Measurements from ENCODE around the gene WLS. TPM values are rescaled to one million over a fixed set of nuclear protein-coding genes. Genes with fewer than 3 reads are reported as not detected.

The WLS gene
- total RNA-seq, 2 experiments from 2014 or later, result 0.22 to 0.52 TPM

DNA sequence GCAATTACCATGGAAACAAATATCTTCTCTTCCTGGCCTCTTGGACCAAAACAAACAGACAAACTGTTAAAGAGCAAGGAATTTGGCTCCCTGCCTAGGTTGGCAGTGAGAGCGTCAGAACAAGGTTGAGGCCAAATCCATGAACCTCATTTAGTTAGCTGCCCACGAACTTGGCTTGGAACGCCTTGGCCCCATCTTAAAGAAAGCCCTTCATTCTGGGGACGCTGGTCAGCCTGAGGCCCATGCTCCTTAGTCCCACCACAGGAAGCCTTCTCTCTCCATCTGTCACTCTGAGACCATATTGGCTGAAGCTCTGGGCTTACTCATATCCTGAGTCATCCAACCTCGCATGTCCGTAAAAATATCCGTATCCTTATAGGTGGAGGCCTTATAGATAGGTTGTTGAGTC, 119.5 kb downstream of the WLS start:
- H3K4me1 ChIP-seq (ENCODE audit: insufficient read depth, low read length), result peaks cover 2% of the 10 kb centered on the region
- POLR2A ChIA-PET, result no interaction called here
- H3K27ac Mint-ChIP-seq, result no peak overlapping the region
- H3K9me3 ChIP-seq (ENCODE audit: control insufficient read depth in 1 of 2, insufficient read depth in 1 of 2, low read length in 2 of 2), result no peaks in the 10 kb centered on the region
- TF ChIP-seq, protein P1, sequence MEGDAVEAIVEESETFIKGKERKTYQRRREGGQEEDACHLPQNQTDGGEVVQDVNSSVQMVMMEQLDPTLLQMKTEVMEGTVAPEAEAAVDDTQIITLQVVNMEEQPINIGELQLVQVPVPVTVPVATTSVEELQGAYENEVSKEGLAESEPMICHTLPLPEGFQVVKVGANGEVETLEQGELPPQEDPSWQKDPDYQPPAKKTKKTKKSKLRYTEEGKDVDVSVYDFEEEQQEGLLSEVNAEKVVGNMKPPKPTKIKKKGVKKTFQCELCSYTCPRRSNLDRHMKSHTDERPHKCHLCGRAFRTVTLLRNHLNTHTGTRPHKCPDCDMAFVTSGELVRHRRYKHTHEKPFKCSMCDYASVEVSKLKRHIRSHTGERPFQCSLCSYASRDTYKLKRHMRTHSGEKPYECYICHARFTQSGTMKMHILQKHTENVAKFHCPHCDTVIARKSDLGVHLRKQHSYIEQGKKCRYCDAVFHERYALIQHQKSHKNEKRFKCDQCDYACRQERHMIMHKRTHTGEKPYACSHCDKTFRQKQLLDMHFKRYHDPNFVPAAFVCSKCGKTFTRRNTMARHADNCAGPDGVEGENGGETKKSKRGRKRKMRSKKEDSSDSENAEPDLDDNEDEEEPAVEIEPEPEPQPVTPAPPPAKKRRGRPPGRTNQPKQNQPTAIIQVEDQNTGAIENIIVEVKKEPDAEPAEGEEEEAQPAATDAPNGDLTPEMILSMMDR (IDR thresholded peaks at IDR 0.05), result no peak
- H3K27me3 Mint-ChIP-seq, result peaks cover 4% of the 10 kb centered on the region
- H3K36me3 ChIP-seq (ENCODE audit: insufficient read depth, low read length), result no peaks in the 10 kb centered on the region
- H3K36me3 Mint-ChIP-seq (ENCODE audit: low read depth), result no peaks in the 10 kb centered on the region
- DNase-seq, result no peak
- CTCF ChIA-PET, result no interaction called here
- no peak for ATAC-seq (ENCODE audit: poor library complexity)
- no peak overlapping the region for H3K27ac ChIP-seq (ENCODE audit: low read depth in 1 of 2, low read length in 2 of 2)
- H3K4me1 Mint-ChIP-seq (ENCODE audit: low read depth), result no peaks in the 10 kb centered on the region
- H3K9me3 Mint-ChIP-seq, result no peaks in the 10 kb centered on the region
- peaks cover 0 to 10% of the 10 kb centered on the region in 2 experiments for H3K27me3 ChIP-seq (ENCODE audit: control insufficient read depth in 1 of 2, insufficient read depth in 2 of 2, low read length in 2 of 2)
- H3K4me3 ChIP-seq (ENCODE audit: low read length), result no peak overlapping the region
- H3K4me3 Mint-ChIP-seq, result no peak overlapping the region
- intact Hi-C loops (cut with DNase I, micrococcal nuclease), result no loop called here

DNA sequence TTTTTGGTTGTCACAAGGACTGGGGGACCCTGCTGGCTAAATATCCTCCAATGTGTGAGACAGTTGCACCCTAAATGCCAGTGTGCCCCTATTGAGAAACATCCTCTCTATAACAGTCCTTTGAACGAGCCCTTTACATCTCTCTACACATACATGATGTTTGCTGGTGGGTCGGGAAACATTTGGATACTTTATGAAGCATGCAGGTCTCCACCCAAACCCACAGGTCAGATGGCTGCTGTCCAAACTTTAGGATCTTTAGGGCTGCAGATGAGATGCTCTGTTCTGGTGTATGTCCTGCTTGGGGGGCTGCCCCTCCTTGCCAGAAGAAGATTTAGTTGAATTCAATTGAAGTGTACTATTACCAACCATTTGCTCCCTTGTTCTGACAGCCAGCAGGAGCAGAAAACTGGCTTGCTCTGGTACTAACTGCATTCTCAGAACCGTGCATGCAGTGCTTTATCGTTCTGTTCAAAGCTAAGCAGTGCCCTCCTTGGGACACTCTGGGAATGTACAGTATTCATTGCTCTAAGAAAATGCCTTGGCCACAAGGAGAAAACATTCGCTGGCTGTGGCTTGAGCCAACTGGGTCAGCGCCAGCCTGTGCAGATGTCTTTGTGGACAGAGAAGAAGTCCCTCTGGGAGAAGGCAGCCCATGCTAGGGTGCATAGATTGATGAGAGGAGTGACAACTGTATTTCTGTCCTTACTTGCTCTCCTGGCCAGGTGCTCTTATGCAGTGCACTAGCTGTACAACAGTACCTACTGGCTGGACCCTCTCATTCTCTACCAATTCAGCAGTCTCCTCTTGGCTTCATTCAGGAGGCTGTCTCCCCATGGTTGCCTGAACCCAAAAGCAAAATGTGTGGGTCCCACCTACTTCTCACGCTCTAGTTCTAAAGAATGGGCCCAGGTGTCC, 120.5 kb downstream of the WLS start:
- CTCF ChIA-PET, result no interaction called here
- H3K27me3 ChIP-seq (ENCODE audit: control insufficient read depth in 1 of 2, insufficient read depth in 2 of 2, low read length in 2 of 2), result peaks cover 0 to 10% of the 10 kb centered on the region in 2 experiments
- no peak overlapping the region for H3K27ac Mint-ChIP-seq

DNA sequence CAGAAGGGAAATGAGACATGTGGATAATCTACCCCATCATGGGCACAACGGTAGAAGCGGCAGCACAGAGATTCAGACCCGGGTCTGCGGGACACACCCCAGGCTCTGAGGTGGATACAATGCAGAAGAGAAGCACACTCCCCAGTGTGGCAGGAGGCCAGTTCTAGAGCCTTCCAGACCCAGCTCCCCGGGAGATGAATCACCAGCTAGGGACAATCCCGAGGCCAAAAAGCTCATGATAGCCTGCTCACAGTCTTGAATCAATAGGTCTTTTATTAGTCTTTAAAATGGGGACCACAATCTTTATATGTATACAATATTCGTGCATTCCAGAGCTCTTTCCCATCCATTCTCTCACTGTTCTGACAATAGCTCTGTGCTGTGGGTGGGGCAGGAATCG, 124.6 kb downstream of the WLS start:
- Histone ChIP-seq H3K27ac (ENCODE audit: low read depth in 1 of 2, low read length in 2 of 2) (no peak overlapping the region), H3K9me3 (ENCODE audit: control insufficient read depth in 1 of 2, insufficient read depth in 1 of 2, low read length in 2 of 2) (no peaks in the 10 kb centered on the region), H3K4me3 (ENCODE audit: low read length) (no peak overlapping the region), H3K27me3 (ENCODE audit: control insufficient read depth in 1 of 2, insufficient read depth in 2 of 2, low read length in 2 of 2) (peaks cover 5 to 8% of the 10 kb centered on the region in 2 experiments), H3K4me1 (ENCODE audit: insufficient read depth, low read length) (no peaks in the 10 kb centered on the region), H3K36me3 (ENCODE audit: insufficient read depth, low read length) (no peaks in the 10 kb centered on the region)
- H3K27me3 Mint-ChIP-seq, result peaks cover 23% of the 10 kb centered on the region
- CTCF ChIA-PET, result interaction anchor here (1.9 kb wide), 1 partner anchor 9 kb away, joined by 9 read pairs; no protein-coding TSS in a partner anchor
- intact Hi-C loops (cut with DNase I, micrococcal nuclease), result no loop called here
- no peaks in the 10 kb centered on the region for H3K9me3 Mint-ChIP-seq
- no peak overlapping the region for H3K4me3 Mint-ChIP-seq
- TF ChIP-seq, protein P1 (IDR thresholded peaks at IDR 0.05), result no peak
- no peaks in the 10 kb centered on the region for H3K4me1 Mint-ChIP-seq (ENCODE audit: low read depth)
- DNase-seq (no peak), ATAC-seq (ENCODE audit: poor library complexity) (no peak)
- POLR2A ChIA-PET, result interaction anchor here (0.7 kb wide), 1 partner anchor 12 kb away, joined by 4 read pairs; no protein-coding TSS in a partner anchor
- no peaks in the 10 kb centered on the region for H3K36me3 Mint-ChIP-seq (ENCODE audit: low read depth)
- H3K27ac Mint-ChIP-seq, result no peak overlapping the region

More for the DNA sequence above, 120.5 kb downstream of the WLS start:
- Mint-ChIP-seq H3K36me3 (ENCODE audit: low read depth) (no peaks in the 10 kb centered on the region), H3K4me3 (no peak overlapping the region), H3K27me3 (peaks cover 4% of the 10 kb centered on the region), H3K9me3 (no peaks in the 10 kb centered on the region), H3K4me1 (ENCODE audit: low read depth) (no peaks in the 10 kb centered on the region)
- Histone ChIP-seq H3K9me3 (ENCODE audit: control insufficient read depth in 1 of 2, insufficient read depth in 1 of 2, low read length in 2 of 2) (no peaks in the 10 kb centered on the region), H3K27ac (ENCODE audit: low read depth in 1 of 2, low read length in 2 of 2) (no peak overlapping the region), H3K36me3 (ENCODE audit: insufficient read depth, low read length) (no peaks in the 10 kb centered on the region), H3K4me1 (ENCODE audit: insufficient read depth, low read length) (peaks cover 1% of the 10 kb centered on the region), H3K4me3 (ENCODE audit: low read length) (no peak overlapping the region)
- POLR2A ChIA-PET, result no interaction called here
- intact Hi-C loops (cut with DNase I, micrococcal nuclease), result no loop called here
- no peak for ATAC-seq (ENCODE audit: poor library complexity)
- TF ChIP-seq, protein P1 (IDR thresholded peaks at IDR 0.05), result no peak
- no peak for DNase-seq

All from CD4-positive, alpha-beta T cell (primary cell).